ENCODE data around the gene GART. TPM values are rescaled to one million over a fixed set of nuclear protein-coding genes. Genes with fewer than 3 reads are reported as not detected.

Gene GART
- total and polyA plus RNA-seq, 10 of the 15 experiments (the other 5 are each of a cell fraction or from before 2014, with no cell fraction given): 44.7 to 178 (median 106) TPM

- TF ChIP-seq ZNF687 (IDR thresholded peaks at IDR 0.05) (peak; percentile 45; the same call in 1 of the 2 replicates), RELB (IDR thresholded peaks at IDR 0.05; ENCODE audit: low read depth) (peak; percentile 89), SUZ12 (IDR thresholded peaks at IDR 0.05; ENCODE audit: unreplicated experiment) (no peak), CBX3 (IDR thresholded peaks at IDR 0.05; ENCODE audit: borderline replicate concordance, low read depth) (no peak), EZH2 (IDR thresholded peaks at IDR 0.05; ENCODE audit: borderline replicate concordance, control insufficient read depth, low read depth, low read length) (no peak), ZNF207 (IDR thresholded peaks at IDR 0.05; ENCODE audit: borderline replicate concordance) (0 out of 2 replicates have a peak, but pooled peaks have one; percentile 66), IRF3 (IDR thresholded peaks at IDR 0.05) (peak; percentile 81), SREBF1 (IDR thresholded peaks at IDR 0.05; ENCODE audit: low read length) (no peak), MTA2 (IDR thresholded peaks at IDR 0.05; ENCODE audit: low read depth) (no peak), ZNF24 (IDR thresholded peaks at IDR 0.05) (no peak)
- TF ChIP-seq, protein P1, sequence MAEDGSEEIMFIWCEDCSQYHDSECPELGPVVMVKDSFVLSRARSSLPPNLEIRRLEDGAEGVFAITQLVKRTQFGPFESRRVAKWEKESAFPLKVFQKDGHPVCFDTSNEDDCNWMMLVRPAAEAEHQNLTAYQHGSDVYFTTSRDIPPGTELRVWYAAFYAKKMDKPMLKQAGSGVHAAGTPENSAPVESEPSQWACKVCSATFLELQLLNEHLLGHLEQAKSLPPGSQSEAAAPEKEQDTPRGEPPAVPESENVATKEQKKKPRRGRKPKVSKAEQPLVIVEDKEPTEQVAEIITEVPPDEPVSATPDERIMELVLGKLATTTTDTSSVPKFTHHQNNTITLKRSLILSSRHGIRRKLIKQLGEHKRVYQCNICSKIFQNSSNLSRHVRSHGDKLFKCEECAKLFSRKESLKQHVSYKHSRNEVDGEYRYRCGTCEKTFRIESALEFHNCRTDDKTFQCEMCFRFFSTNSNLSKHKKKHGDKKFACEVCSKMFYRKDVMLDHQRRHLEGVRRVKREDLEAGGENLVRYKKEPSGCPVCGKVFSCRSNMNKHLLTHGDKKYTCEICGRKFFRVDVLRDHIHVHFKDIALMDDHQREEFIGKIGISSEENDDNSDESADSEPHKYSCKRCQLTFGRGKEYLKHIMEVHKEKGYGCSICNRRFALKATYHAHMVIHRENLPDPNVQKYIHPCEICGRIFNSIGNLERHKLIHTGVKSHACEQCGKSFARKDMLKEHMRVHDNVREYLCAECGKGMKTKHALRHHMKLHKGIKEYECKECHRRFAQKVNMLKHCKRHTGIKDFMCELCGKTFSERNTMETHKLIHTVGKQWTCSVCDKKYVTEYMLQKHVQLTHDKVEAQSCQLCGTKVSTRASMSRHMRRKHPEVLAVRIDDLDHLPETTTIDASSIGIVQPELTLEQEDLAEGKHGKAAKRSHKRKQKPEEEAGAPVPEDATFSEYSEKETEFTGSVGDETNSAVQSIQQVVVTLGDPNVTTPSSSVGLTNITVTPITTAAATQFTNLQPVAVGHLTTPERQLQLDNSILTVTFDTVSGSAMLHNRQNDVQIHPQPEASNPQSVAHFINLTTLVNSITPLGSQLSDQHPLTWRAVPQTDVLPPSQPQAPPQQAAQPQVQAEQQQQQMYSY (CRISPR knock-in tag; IDR thresholded peaks at IDR 0.05): no peak
- TF ChIP-seq, protein P2, sequence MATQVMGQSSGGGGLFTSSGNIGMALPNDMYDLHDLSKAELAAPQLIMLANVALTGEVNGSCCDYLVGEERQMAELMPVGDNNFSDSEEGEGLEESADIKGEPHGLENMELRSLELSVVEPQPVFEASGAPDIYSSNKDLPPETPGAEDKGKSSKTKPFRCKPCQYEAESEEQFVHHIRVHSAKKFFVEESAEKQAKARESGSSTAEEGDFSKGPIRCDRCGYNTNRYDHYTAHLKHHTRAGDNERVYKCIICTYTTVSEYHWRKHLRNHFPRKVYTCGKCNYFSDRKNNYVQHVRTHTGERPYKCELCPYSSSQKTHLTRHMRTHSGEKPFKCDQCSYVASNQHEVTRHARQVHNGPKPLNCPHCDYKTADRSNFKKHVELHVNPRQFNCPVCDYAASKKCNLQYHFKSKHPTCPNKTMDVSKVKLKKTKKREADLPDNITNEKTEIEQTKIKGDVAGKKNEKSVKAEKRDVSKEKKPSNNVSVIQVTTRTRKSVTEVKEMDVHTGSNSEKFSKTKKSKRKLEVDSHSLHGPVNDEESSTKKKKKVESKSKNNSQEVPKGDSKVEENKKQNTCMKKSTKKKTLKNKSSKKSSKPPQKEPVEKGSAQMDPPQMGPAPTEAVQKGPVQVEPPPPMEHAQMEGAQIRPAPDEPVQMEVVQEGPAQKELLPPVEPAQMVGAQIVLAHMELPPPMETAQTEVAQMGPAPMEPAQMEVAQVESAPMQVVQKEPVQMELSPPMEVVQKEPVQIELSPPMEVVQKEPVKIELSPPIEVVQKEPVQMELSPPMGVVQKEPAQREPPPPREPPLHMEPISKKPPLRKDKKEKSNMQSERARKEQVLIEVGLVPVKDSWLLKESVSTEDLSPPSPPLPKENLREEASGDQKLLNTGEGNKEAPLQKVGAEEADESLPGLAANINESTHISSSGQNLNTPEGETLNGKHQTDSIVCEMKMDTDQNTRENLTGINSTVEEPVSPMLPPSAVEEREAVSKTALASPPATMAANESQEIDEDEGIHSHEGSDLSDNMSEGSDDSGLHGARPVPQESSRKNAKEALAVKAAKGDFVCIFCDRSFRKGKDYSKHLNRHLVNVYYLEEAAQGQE (IDR thresholded peaks at IDR 0.05; ENCODE audit: low read depth, low read length): no peak
These were observed 955 bp upstream of the GART start, which contains the start of gene SON (continued) for GRCh38 chr21:33542640-33543504.

Data from GM12878 (cell line).